GM12891 (cell line): Measurements from ENCODE around the gene AGXT2.

ENCODE experiments used
- DNase-seq: peaks from one replicate; pipeline ENCODE4 v3.0.0; 2011; ENCODE audit warnings: low spot score; ENCODE audit not compliant: insufficient read length
- FAIRE-seq: peaks from 2 replicates; lab custom pipeline; 2011; peaks lifted over from hg19 to GRCh38; lab: Jason Lieb, UNC
- PAX5 ChIP-seq: IDR thresholded peaks from 2 replicates; pipeline ENCODE4 v1.6.1; 2011; ENCODE audit warnings: low read length, moderate library complexity, mild to moderate bottlenecking; ENCODE audit not compliant: insufficient read depth, severe bottlenecking
- POLR2A ChIP-seq: IDR thresholded peaks from 2 replicates; pipeline ENCODE4 v1.6.1; 2011; ENCODE audit warnings: low read depth, low read length, control low read depth
- POLR2AphosphoS5 ChIP-seq: IDR thresholded peaks from 2 replicates; pipeline ENCODE4 v1.6.1; 2011; ENCODE audit warnings: low read depth, low read length, control low read depth
- POU2F2 ChIP-seq: IDR thresholded peaks from 2 replicates; pipeline ENCODE4 v1.6.1; 2011; ENCODE audit warnings: low read depth, mild to moderate bottlenecking, control low read depth, low read length, moderate library complexity
- SPI1 ChIP-seq: IDR thresholded peaks from 2 replicates; pipeline ENCODE4 v1.6.1; 2011; ENCODE audit warnings: low read depth, low read length, control low read depth
- TAF1 ChIP-seq: IDR thresholded peaks from 2 replicates; pipeline ENCODE4 v1.6.1; 2011; ENCODE audit warnings: low read depth, low read length, control low read depth

Gene AGXT2

GRCh38 chr5:34957857-34958690 is 89.7 kb downstream of the AGXT2 start:
- DNase-seq: no peak
- TF ChIP-seq POLR2AphosphoS5 (no peak), PAX5 (no peak), SPI1 (no peak), POU2F2 (no peak), TAF1 (no peak)
- no peak for FAIRE-seq

DNA sequence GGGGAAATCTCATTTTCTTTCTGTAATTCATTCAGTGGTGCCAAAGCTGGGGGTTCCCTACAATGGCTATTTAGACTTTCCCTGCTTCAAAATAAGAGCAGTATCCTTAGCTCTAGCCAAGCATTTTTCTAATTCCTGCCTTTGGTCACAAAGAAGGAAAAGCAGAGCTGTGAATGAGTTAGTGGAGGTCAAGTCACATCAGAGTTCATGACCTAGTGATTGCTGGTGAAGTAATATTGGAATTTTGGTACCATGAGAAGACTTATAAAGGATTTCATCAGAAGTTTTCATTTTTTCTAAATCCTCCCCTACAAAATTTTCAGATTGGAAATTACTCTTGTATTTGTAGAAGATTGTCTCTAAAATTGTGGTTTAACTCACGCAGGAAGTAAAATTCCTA is 90.4 kb downstream of the AGXT2 start:
- TF ChIP-seq POLR2A (no peak), POU2F2 (no peak)
- FAIRE-seq (no peak), DNase-seq (no peak)
